Lung (tissue), 12 donors: Measurements from ENCODE around the gene DNAJC15. TPM values are rescaled to one million over a fixed set of nuclear protein-coding genes. Genes with fewer than 3 reads are reported as not detected.

Source experiments
- ATAC-seq: fragments of 200-7000 bp; cut with Tn5 transposase; one replicate; pipeline ENCODE4 v1.9.1; 2020; ENCODE audit warnings: moderate number of reproducible peaks; ENCODE audit not compliant: insufficient read depth, low FRiP score
- DNase-seq, 3 donors: peaks; one replicate each; pipeline ENCODE4 v3.0.0-alpha.2; 2013 to 2017
- H3K27ac ChIP-seq, 2 donors: one replicate each; pipeline ENCODE4 v1.5.1; 2013; ENCODE audit warnings: mild to moderate bottlenecking in 2 of 2, moderate library complexity in 2 of 2, control low read depth in 1 of 2, inconsistent platforms in 1 of 2, low read depth in 1 of 2, low read length in 1 of 2
- H3K27me3 ChIP-seq, 3 donors: one replicate each; pipeline ENCODE4 v1.5.1; 2013; ENCODE audit warnings: low read length in 2 of 3; ENCODE audit not compliant: control insufficient read depth in 3 of 3, insufficient read depth in 3 of 3
- H3K36me3 ChIP-seq, 4 donors: one replicate each; pipeline ENCODE4 v1.5.1; 2013; ENCODE audit warnings: low read length in 4 of 4, mild to moderate bottlenecking in 1 of 4, moderate library complexity in 1 of 4; ENCODE audit not compliant: control insufficient read depth in 4 of 4, insufficient read depth in 4 of 4
- H3K4me1 ChIP-seq, 5 donors: one replicate each; pipeline ENCODE4 v1.5.1; 2013; ENCODE audit warnings: low read length in 5 of 5, mild to moderate bottlenecking in 2 of 5, moderate library complexity in 1 of 5; ENCODE audit not compliant: control insufficient read depth in 5 of 5, insufficient read depth in 5 of 5
- H3K4me3 ChIP-seq: one replicate; pipeline ENCODE4 v1.5.1; 2013; ENCODE audit warnings: mild to moderate bottlenecking, control low read depth, moderate library complexity
- H3K9ac ChIP-seq, 2 donors: one replicate each; pipeline ENCODE4 v1.5.1; 2013; ENCODE audit warnings: low read length in 2 of 2, control low read depth in 1 of 2; ENCODE audit not compliant: insufficient read depth in 1 of 2
- H3K9me3 ChIP-seq, 4 donors: one replicate each; pipeline ENCODE4 v1.5.1; 2013; ENCODE audit warnings: low read length in 3 of 4, mild to moderate bottlenecking in 1 of 4, moderate library complexity in 1 of 4; ENCODE audit not compliant: control insufficient read depth in 4 of 4, insufficient read depth in 3 of 4
- WGBS, 2 donors: extraction: QIAGEN DNeasy Blood & Tissue Kit; methylation state at CpG; one replicate each; pipeline ENCODE4 v1.1.7; 2013; 5-methylcytosine and 5-hydroxymethylcytosine counted together
- polyA plus RNA-seq, 2 donors: library from polyadenylated mRNA; stranded (reverse); fragments of 200-250 nt; gene quantifications; one replicate each; pipeline ENCODE4 v1.2.1, GENCODE V29; 2013
- total RNA-seq, 2 donors: library from RNA; depleted of rRNA in 1 of 2; stranded (reverse); fragments of >200 nt in 1 of 2; gene quantifications; one replicate each; pipeline ENCODE4 v1.2.1, GENCODE V29; 2014 to 2021
- TF ChIP-seq, protein P1 (sequence below): IDR thresholded peaks from 2 replicates; pipeline ENCODE4 v1.5.1; 2012; ENCODE audit warnings: mild to moderate bottlenecking; ENCODE audit errors: control extremely low read depth, extremely low read depth
- donor health status: control.
- donor health status: control.
- donor health status: Bipolar disorder and iron deficiency.
- donor health status: healthy.
- donor health status: DM: yes; HTN: yes; CAD: no.

The DNAJC15 gene
- total and polyA plus RNA-seq, 4 donors, result 16.8 to 21.8 (median 19.2) TPM

DNA sequence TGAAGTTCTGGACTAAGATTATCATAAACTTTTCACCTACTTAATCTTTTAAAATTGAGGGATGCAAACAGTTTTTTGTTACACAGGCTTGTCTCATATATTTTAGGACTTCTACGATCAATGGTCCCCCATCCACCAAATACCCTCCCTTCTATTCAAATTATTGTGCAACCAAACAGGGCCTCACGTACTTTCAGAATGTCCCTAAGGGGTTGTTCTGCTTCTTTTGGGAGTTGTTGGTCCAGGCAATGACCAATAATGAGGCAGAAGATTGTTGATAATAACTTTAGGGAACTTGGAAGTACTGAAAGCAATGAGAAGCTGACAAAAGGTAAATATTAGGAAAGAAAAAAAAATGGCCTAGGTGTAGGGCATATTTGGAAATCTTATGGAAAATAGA is 2.9 kb downstream of the DNAJC15 start:
- Histone ChIP-seq H3K9ac (peak overlapping the region in 1 of 2 donors; percentile 38), H3K36me3 (peaks cover 0 to 3% (median 2%) of the 10 kb centered on the region in 4 donors), H3K9me3 (no peaks in the 10 kb centered on the region), H3K4me3 (no peak overlapping the region), H3K27ac (no peak overlapping the region), H3K27me3 (no peaks in the 10 kb centered on the region), H3K4me1 (peaks cover 0 to 14% (median 7%) of the 10 kb centered on the region in 5 donors)
- ATAC-seq, result no peak
- TF ChIP-seq, protein P1, sequence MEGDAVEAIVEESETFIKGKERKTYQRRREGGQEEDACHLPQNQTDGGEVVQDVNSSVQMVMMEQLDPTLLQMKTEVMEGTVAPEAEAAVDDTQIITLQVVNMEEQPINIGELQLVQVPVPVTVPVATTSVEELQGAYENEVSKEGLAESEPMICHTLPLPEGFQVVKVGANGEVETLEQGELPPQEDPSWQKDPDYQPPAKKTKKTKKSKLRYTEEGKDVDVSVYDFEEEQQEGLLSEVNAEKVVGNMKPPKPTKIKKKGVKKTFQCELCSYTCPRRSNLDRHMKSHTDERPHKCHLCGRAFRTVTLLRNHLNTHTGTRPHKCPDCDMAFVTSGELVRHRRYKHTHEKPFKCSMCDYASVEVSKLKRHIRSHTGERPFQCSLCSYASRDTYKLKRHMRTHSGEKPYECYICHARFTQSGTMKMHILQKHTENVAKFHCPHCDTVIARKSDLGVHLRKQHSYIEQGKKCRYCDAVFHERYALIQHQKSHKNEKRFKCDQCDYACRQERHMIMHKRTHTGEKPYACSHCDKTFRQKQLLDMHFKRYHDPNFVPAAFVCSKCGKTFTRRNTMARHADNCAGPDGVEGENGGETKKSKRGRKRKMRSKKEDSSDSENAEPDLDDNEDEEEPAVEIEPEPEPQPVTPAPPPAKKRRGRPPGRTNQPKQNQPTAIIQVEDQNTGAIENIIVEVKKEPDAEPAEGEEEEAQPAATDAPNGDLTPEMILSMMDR, result no peak
- 20 to 35% methylated on average over 2 of the region's 2 CpGs for WGBS, 2 donors
- peak in 2 of 3 donors; percentile 29 to 40 for DNase-seq

DNA sequence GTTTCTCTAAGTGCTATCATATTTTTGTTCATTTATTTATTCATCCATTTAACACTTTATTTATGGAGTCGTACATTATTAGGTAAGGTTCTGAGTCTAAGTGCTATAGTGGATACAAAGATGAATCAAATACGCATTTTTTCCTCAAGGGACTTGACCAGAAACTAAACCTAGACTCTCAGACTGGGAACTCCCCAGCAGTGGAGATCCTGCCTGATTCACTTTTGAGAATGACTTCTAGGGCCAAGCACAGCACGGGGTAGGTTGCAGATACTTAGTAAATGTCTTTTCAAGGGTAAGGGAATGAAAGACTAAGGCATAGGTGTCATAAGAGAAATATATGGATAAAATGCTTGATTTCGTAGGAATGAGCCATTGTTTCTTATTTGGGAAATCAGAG is 7.2 kb downstream of the DNAJC15 start:
- 94% methylated on average over 4 of the region's 4 CpGs for WGBS, 2 donors
- H3K27me3 ChIP-seq, result no peaks in the 10 kb centered on the region
- TF ChIP-seq, protein P1, result no peak
- no peak for ATAC-seq
- H3K9me3 ChIP-seq, result peaks cover 0 to 4% (median 0%) of the 10 kb centered on the region in 4 donors
- H3K4me3 ChIP-seq, result no peak overlapping the region
- peaks cover 2 to 19% (median 4%) of the 10 kb centered on the region in 4 donors for H3K36me3 ChIP-seq
- H3K9ac ChIP-seq, result no peak overlapping the region
- H3K4me1 ChIP-seq, result peaks cover 0 to 7% (median 2%) of the 10 kb centered on the region in 5 donors
- DNase-seq, result no peak
- no peak overlapping the region for H3K27ac ChIP-seq

DNA sequence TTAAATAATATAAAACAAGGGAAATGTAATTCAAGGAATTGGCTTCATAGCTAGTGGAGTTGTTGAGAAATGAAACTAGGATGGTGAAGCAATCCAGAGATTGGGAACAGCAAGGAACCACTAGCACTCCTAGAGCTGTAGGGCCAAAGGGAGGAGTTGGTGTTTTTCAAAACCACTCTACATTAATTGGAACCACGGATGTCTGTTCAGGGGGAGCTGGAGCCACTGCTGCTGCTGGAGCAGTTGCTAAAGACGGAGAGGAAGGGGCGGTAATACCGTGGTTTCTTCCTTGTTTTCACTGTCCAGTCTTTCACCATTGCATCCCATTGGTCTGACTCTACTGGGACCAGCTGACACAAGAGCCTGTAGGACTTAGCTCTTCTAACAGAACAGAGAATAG is 8.5 kb downstream of the DNAJC15 start:
- WGBS, 2 donors, result 45 to 75% methylated on average over 4 of the region's 4 CpGs
- ATAC-seq, result no peak

More for the DNA sequence above, 8.5 kb downstream of the DNAJC15 start:
- peaks cover 0 to 12% (median 7%) of the 10 kb centered on the region in 5 donors for H3K4me1 ChIP-seq
- H3K9ac ChIP-seq, result no peak overlapping the region
- TF ChIP-seq, protein P1, result no peak
- H3K27ac ChIP-seq, result no peak overlapping the region
- no peak for DNase-seq
- H3K36me3 ChIP-seq, result peaks cover 2 to 19% (median 4%) of the 10 kb centered on the region in 4 donors
- H3K27me3 ChIP-seq, result no peaks in the 10 kb centered on the region
- H3K4me3 ChIP-seq, result no peak overlapping the region
- H3K9me3 ChIP-seq, result peaks cover 0 to 4% (median 0%) of the 10 kb centered on the region in 4 donors
